ENCODE measurements around the gene KRT7.

Gene KRT7

GRCh38 chr12:52232674-52233461, at the start of gene KRT7:
TSS of gene KRT7 (plus strand) at chr12:52233243. CDS start at chr12:52233297, 54 bp downstream.
- DNase-seq (ENCODE audit: low read depth) = no peak

GRCh38 chr12:52183544-52183910, 49.5 kb upstream of the KRT7 start:
- no peak for DNase-seq (ENCODE audit: low read depth)

GRCh38 chr12:52183971-52184370, 49.1 kb upstream of the KRT7 start:
- DNase-seq (ENCODE audit: low read depth) = no peak

- DNase-seq (ENCODE audit: low read depth) = no peak
These were observed 48.2 kb upstream of the KRT7 start for GRCh38 chr12:52184813-52185212.

GRCh38 chr12:52185400-52185967, 47.6 kb upstream of the KRT7 start:
- DNase-seq (ENCODE audit: low read depth) = no peak

GRCh38 chr12:52186118-52186840, 46.8 kb upstream of the KRT7 start:
- DNase-seq (ENCODE audit: low read depth) = no peak

GRCh38 chr12:52187206-52187605, 45.8 kb upstream of the KRT7 start:
- no peak for DNase-seq (ENCODE audit: low read depth)

GRCh38 chr12:52187640-52188039, 45.4 kb upstream of the KRT7 start:
- DNase-seq (ENCODE audit: low read depth) = no peak

- no peak for DNase-seq (ENCODE audit: low read depth)
These were observed 44.4 kb upstream of the KRT7 start for GRCh38 chr12:52188658-52189057.

GRCh38 chr12:52189376-52190174, 43.5 kb upstream of the KRT7 start:
- no peak for DNase-seq (ENCODE audit: low read depth)

- DNase-seq (ENCODE audit: low read depth) = no peak
These were observed 41.9 kb upstream of the KRT7 start for GRCh38 chr12:52190860-52191729.

GRCh38 chr12:52191841-52192791, 40.9 kb upstream of the KRT7 start, which contains the start of gene KRT80:
TSS of gene KRT80 (minus strand) at chr12:52192014. CDS start at chr12:52191902, 112 bp downstream.
- no peak for DNase-seq (ENCODE audit: low read depth)

- no peak for DNase-seq (ENCODE audit: low read depth)
These were observed 39.5 kb upstream of the KRT7 start for GRCh38 chr12:52193532-52193931.

GRCh38 chr12:52193991-52194390, 39.1 kb upstream of the KRT7 start:
- no peak for DNase-seq (ENCODE audit: low read depth)

- DNase-seq (ENCODE audit: low read depth) = no peak
These were observed 37.8 kb upstream of the KRT7 start for GRCh38 chr12:52195065-52195730.

GRCh38 chr12:52197371-52198231, 35.4 kb upstream of the KRT7 start:
- no peak for DNase-seq (ENCODE audit: low read depth)

GRCh38 chr12:52198454-52199215, 34.4 kb upstream of the KRT7 start:
- no peak for DNase-seq (ENCODE audit: low read depth)

Data from activated T-cell treated with anti-CD3 and anti-CD28 coated beads for 48 hours (primary cell).